ENCODE measurements around the gene LRMDA.

The LRMDA gene

GRCh38 chr10:75935650-75936400 is 504.4 kb downstream of the LRMDA start:
- in situ Hi-C loops (cut with MboI; ENCODE audit: low sequenced_read_pairs): no loop called here

- in situ Hi-C loops (cut with MboI; ENCODE audit: low sequenced_read_pairs): no loop called here
These were observed 505.4 kb downstream of the LRMDA start for GRCh38 chr10:75936841-75937240.

GRCh38 chr10:75937823-75938222 is 506.4 kb downstream of the LRMDA start:
- in situ Hi-C loops (cut with MboI; ENCODE audit: low sequenced_read_pairs): no loop called here

- in situ Hi-C loops (cut with MboI; ENCODE audit: low sequenced_read_pairs): no loop called here
These were observed 507.1 kb downstream of the LRMDA start for GRCh38 chr10:75938380-75939122.

GRCh38 chr10:75939541-75939940 is 508.1 kb downstream of the LRMDA start:
- in situ Hi-C loops (cut with MboI; ENCODE audit: low sequenced_read_pairs): no loop called here

GRCh38 chr10:75940742-75941141 is 509.3 kb downstream of the LRMDA start:
- in situ Hi-C loops (cut with MboI; ENCODE audit: low sequenced_read_pairs): no loop called here

GRCh38 chr10:75941223-75941801 is 509.9 kb downstream of the LRMDA start:
- in situ Hi-C loops (cut with MboI; ENCODE audit: low sequenced_read_pairs): no loop called here

- in situ Hi-C loops (cut with MboI; ENCODE audit: low sequenced_read_pairs): no loop called here
These were observed 512.6 kb downstream of the LRMDA start for GRCh38 chr10:75944061-75944460.

GRCh38 chr10:75948583-75948982 is 517.2 kb downstream of the LRMDA start:
- in situ Hi-C loops (cut with MboI; ENCODE audit: low sequenced_read_pairs): no loop called here

GRCh38 chr10:75950307-75950706 is 518.9 kb downstream of the LRMDA start:
- in situ Hi-C loops (cut with MboI; ENCODE audit: low sequenced_read_pairs): no loop called here

GRCh38 chr10:75950997-75951589 is 519.7 kb downstream of the LRMDA start:
- in situ Hi-C loops (cut with MboI; ENCODE audit: low sequenced_read_pairs): no loop called here

GRCh38 chr10:75951627-75952026 is 520.2 kb downstream of the LRMDA start:
- in situ Hi-C loops (cut with MboI; ENCODE audit: low sequenced_read_pairs): no loop called here

- in situ Hi-C loops (cut with MboI; ENCODE audit: low sequenced_read_pairs): no loop called here
These were observed 520.7 kb downstream of the LRMDA start for GRCh38 chr10:75952093-75952492.

GRCh38 chr10:75954486-75954885 is 523.1 kb downstream of the LRMDA start:
- in situ Hi-C loops (cut with MboI; ENCODE audit: low sequenced_read_pairs): no loop called here

- in situ Hi-C loops (cut with MboI; ENCODE audit: low sequenced_read_pairs): no loop called here
These were observed 524.6 kb downstream of the LRMDA start for GRCh38 chr10:75955973-75956502.

- in situ Hi-C loops (cut with MboI; ENCODE audit: low sequenced_read_pairs): no loop called here
These were observed 525.2 kb downstream of the LRMDA start for GRCh38 chr10:75956624-75957023.

- in situ Hi-C loops (cut with MboI; ENCODE audit: low sequenced_read_pairs): no loop called here
These were observed 526.1 kb downstream of the LRMDA start for GRCh38 chr10:75957314-75958120.

- in situ Hi-C loops (cut with MboI; ENCODE audit: low sequenced_read_pairs): no loop called here
These were observed 527.8 kb downstream of the LRMDA start for GRCh38 chr10:75959209-75959608.

GRCh38 chr10:75959912-75960311 is 528.5 kb downstream of the LRMDA start:
- in situ Hi-C loops (cut with MboI; ENCODE audit: low sequenced_read_pairs): no loop called here

GRCh38 chr10:75962395-75963061 is 531.1 kb downstream of the LRMDA start:
- in situ Hi-C loops (cut with MboI; ENCODE audit: low sequenced_read_pairs): no loop called here

Data from hTERT RPE-1 (cell line).